Measurements from ENCODE around the gene UGT1A9. TPM values are rescaled to one million over a fixed set of nuclear protein-coding genes. Genes with fewer than 3 reads are reported as not detected.

Gene UGT1A9
- total RNA-seq, 3 donors from 2014 or later, result not detected

DNA sequence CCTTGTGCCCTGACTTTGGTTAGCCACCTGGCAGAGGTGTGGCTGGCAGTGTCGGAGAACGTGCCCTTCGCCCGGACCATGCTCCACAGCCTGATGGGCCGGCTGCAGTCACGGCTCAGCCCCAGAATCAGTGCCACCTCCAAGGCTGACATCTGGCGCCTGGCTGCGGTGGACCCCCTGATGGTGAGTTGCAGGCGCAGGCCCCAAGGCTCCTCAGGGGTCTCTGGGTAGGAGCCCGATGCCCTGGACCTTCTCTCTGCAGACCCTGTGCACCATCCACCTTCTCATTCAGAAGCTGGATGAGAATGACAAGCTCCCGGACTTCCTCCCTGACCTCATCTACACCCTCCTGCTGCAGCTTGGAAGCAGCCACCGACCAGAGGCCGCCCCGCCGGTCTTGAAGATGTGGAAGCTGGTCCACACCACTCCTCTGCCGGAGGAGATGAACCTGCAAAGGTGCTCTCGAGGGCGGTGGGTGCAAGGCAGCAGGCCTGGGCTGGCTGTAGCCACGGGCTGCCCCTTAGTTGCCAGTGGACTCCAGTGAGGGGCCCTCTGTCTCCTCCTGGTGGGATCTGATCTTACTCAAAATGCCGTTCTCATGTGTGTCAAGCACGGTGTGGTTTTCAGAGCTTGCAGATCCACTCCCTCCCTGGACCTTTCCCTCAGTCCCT lies 150.5 kb downstream of the UGT1A9 start:
- no peak for ATAC-seq
- H3K4me3 Mint-ChIP-seq, result no peak overlapping the region
- no peak for DNase-seq

More for the DNA sequence above, 150.5 kb downstream of the UGT1A9 start:
- Mint-ChIP-seq H3K27me3 (ENCODE audit: low read depth) (peaks cover 16% of the 10 kb centered on the region), H3K4me1 (ENCODE audit: low read depth) (no peaks in the 10 kb centered on the region), H3K9me3 (no peaks in the 10 kb centered on the region), H3K36me3 (ENCODE audit: insufficient read depth) (no peaks in the 10 kb centered on the region)

Other genes with a start within 250 kb of the UGT1A9 start
- gene USP40, start 105.1 kb upstream of the UGT1A9 start, total RNA-seq, result 10 to 100 TPM; 10.8 to 12.5 (median 11.5) TPM
- gene UGT1A8, start 54.3 kb upstream of the UGT1A9 start, total RNA-seq, result not detected
- not detected for gene UGT1A10, start 35.5 kb upstream of the UGT1A9 start, total RNA-seq
- under 1 TPM in 1 of 3 donors, not detected in 2; 0.10 TPM for gene UGT1A7, start 10.0 kb downstream of the UGT1A9 start, total RNA-seq
- gene UGT1A6, start 21.0 kb downstream of the UGT1A9 start, total RNA-seq, result under 1 TPM in 1 of 3 donors, not detected in 2; 0.24 TPM
- gene UGT1A5, start 41.0 kb downstream of the UGT1A9 start, total RNA-seq, result not detected
- not detected for gene UGT1A4, start 46.8 kb downstream of the UGT1A9 start, total RNA-seq
- not detected for gene UGT1A3, start 57.1 kb downstream of the UGT1A9 start, total RNA-seq
- gene UGT1A1, start 88.4 kb downstream of the UGT1A9 start, total RNA-seq, result not detected
- gene MROH2A, start 106.4 kb downstream of the UGT1A9 start, total RNA-seq, result not detected
- 1 to 10 TPM; 4.3 to 6.2 (median 5.8) TPM for gene HJURP, start 182.6 kb downstream of the UGT1A9 start, total RNA-seq
- gene TRPM8, start 245.5 kb downstream of the UGT1A9 start, total RNA-seq, result under 1 TPM in 1 of 3 donors, not detected in 2; 0.11 TPM

All from activated T-cell treated with anti-CD3 and anti-CD28 coated beads, Interleukin-2, amount 50 U/mL, for 4 hours (primary cell).